Activated T-cell treated with anti-CD3 and anti-CD28 coated beads, Interleukin-2, amount 50 U/mL, for 4 hours (primary cell): ENCODE measurements around the gene DEGS1. TPM values are rescaled to one million over a fixed set of nuclear protein-coding genes. Genes with fewer than 3 reads are reported as not detected.

Source experiments
- ATAC-seq, 2 donors: fragments of 200-7000 bp; cut with Tn5 transposase; one replicate each; pipeline ENCODE4 v1.10.0; 2021
- DNase-seq: peaks from one replicate; pipeline ENCODE4 v3.0.0-alpha.2; 2020
- H3K27me3 Mint-ChIP-seq: one replicate; pipeline ENCODE4 v1.8.0; 2021; ENCODE audit warnings: low read depth, mixed read lengths
- H3K36me3 Mint-ChIP-seq: one replicate; pipeline ENCODE4 v1.8.0; 2022; ENCODE audit warnings: mixed read lengths; ENCODE audit not compliant: insufficient read depth
- H3K4me1 Mint-ChIP-seq: one replicate; pipeline ENCODE4 v1.8.0; 2021; ENCODE audit warnings: low read depth, mixed read lengths
- H3K4me3 Mint-ChIP-seq: one replicate; pipeline ENCODE4 v1.8.0; 2021; ENCODE audit warnings: mild to moderate bottlenecking, moderate library complexity, mixed read lengths
- H3K9me3 Mint-ChIP-seq: one replicate; pipeline ENCODE4 v1.8.0; 2021; ENCODE audit warnings: mixed read lengths
- total RNA-seq, 3 donors: library from RNA; stranded (reverse); gene quantifications; one replicate each; pipeline ENCODE4 v1.2.1, GENCODE V29; 2021

Gene DEGS1
- total RNA-seq, 3 donors from 2014 or later: 33.5 to 40.1 (median 34.6) TPM

- Mint-ChIP-seq H3K4me3 (no peak overlapping the region), H3K36me3 (no peaks in the 10 kb centered on the region), H3K4me1 (peaks cover 30% of the 10 kb centered on the region), H3K27me3 (no peaks in the 10 kb centered on the region), H3K9me3 (no peaks in the 10 kb centered on the region)
- ATAC-seq: no peak
- DNase-seq: no peak
Measured at GRCh38 chr1:224170343-224170742, 12.7 kb upstream of the DEGS1 start.

- peak; percentile 13 for DNase-seq
- peak in 1 of 2 donors; percentile 20 for ATAC-seq
- Mint-ChIP-seq H3K36me3 (no peaks in the 10 kb centered on the region), H3K9me3 (no peaks in the 10 kb centered on the region), H3K4me3 (no peak overlapping the region), H3K4me1 (peaks cover 32% of the 10 kb centered on the region), H3K27me3 (no peaks in the 10 kb centered on the region)
Measured at GRCh38 chr1:224170748-224171478, 12.1 kb upstream of the DEGS1 start.

- no peaks in the 10 kb centered on the region for H3K36me3 Mint-ChIP-seq
- DNase-seq: no peak
- H3K27me3 Mint-ChIP-seq: no peaks in the 10 kb centered on the region
- ATAC-seq: no peak
- peaks cover 32% of the 10 kb centered on the region for H3K4me1 Mint-ChIP-seq
- H3K9me3 Mint-ChIP-seq: no peaks in the 10 kb centered on the region
- no peak overlapping the region for H3K4me3 Mint-ChIP-seq
Measured at GRCh38 chr1:224172229-224172628, 10.8 kb upstream of the DEGS1 start.

- no peak overlapping the region for H3K4me3 Mint-ChIP-seq
- ATAC-seq (no peak), DNase-seq (no peak)
- H3K9me3 Mint-ChIP-seq: no peaks in the 10 kb centered on the region
- no peaks in the 10 kb centered on the region for H3K27me3 Mint-ChIP-seq
- H3K4me1 Mint-ChIP-seq: peaks cover 31% of the 10 kb centered on the region
- no peaks in the 10 kb centered on the region for H3K36me3 Mint-ChIP-seq
Measured at GRCh38 chr1:224173523-224173922, 9.5 kb upstream of the DEGS1 start.

DNA sequence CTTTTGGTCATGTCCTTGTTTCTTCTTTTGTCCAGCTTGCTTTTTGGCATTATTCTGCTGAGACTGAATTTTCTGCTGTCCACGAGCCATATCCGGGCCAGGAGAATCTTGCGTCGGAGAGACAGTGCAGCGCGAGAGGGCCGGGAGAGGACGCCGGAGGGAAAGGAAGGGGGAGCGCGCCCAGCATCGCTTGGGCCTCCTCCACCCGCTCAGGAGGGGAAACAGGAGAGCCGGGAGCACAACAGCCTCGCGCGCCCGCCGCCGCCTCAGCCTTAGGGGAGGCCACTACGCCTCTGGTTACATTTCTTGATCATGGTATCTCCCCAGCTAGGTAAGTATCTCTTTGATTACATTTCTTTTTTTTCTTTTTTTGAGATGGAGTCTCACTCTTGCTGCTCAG lies 7.4 kb upstream of the DEGS1 start:
- ATAC-seq (peak; percentile 37 to 38), DNase-seq (no peak)
- no peak overlapping the region for H3K4me3 Mint-ChIP-seq
- H3K36me3 Mint-ChIP-seq: no peaks in the 10 kb centered on the region
- H3K9me3 Mint-ChIP-seq: no peaks in the 10 kb centered on the region
- H3K27me3 Mint-ChIP-seq: no peaks in the 10 kb centered on the region
- H3K4me1 Mint-ChIP-seq: peaks cover 10% of the 10 kb centered on the region

- Mint-ChIP-seq H3K4me1 (peaks cover 17% of the 10 kb centered on the region), H3K27me3 (no peaks in the 10 kb centered on the region), H3K9me3 (no peaks in the 10 kb centered on the region), H3K36me3 (no peaks in the 10 kb centered on the region), H3K4me3 (no peak overlapping the region)
- ATAC-seq: no peak
- no peak for DNase-seq
Measured at GRCh38 chr1:224177356-224177999, 5.6 kb upstream of the DEGS1 start.

GRCh38 chr1:224178894-224179293 lies 4.1 kb upstream of the DEGS1 start:
- no peaks in the 10 kb centered on the region for H3K9me3 Mint-ChIP-seq
- H3K27me3 Mint-ChIP-seq: no peaks in the 10 kb centered on the region
- H3K4me1 Mint-ChIP-seq: peaks cover 19% of the 10 kb centered on the region
- H3K4me3 Mint-ChIP-seq: no peak overlapping the region
- DNase-seq (no peak), ATAC-seq (no peak)
- no peaks in the 10 kb centered on the region for H3K36me3 Mint-ChIP-seq

- peaks cover 2% of the 10 kb centered on the region for H3K36me3 Mint-ChIP-seq
- ATAC-seq (no peak), DNase-seq (no peak)
- H3K9me3 Mint-ChIP-seq: no peaks in the 10 kb centered on the region
- peaks cover 37% of the 10 kb centered on the region for H3K4me1 Mint-ChIP-seq
- no peak overlapping the region for H3K4me3 Mint-ChIP-seq
- no peaks in the 10 kb centered on the region for H3K27me3 Mint-ChIP-seq
Measured at GRCh38 chr1:224180783-224181452, 2.1 kb upstream of the DEGS1 start.

- H3K27me3 Mint-ChIP-seq: no peaks in the 10 kb centered on the region
- DNase-seq (no peak), ATAC-seq (no peak)
- peaks cover 37% of the 10 kb centered on the region for H3K4me1 Mint-ChIP-seq
- H3K9me3 Mint-ChIP-seq: no peaks in the 10 kb centered on the region
- H3K36me3 Mint-ChIP-seq: peaks cover 2% of the 10 kb centered on the region
- peak overlapping the region; percentile 82 for H3K4me3 Mint-ChIP-seq
Measured at GRCh38 chr1:224181453-224181810, 1.6 kb upstream of the DEGS1 start.

DNA sequence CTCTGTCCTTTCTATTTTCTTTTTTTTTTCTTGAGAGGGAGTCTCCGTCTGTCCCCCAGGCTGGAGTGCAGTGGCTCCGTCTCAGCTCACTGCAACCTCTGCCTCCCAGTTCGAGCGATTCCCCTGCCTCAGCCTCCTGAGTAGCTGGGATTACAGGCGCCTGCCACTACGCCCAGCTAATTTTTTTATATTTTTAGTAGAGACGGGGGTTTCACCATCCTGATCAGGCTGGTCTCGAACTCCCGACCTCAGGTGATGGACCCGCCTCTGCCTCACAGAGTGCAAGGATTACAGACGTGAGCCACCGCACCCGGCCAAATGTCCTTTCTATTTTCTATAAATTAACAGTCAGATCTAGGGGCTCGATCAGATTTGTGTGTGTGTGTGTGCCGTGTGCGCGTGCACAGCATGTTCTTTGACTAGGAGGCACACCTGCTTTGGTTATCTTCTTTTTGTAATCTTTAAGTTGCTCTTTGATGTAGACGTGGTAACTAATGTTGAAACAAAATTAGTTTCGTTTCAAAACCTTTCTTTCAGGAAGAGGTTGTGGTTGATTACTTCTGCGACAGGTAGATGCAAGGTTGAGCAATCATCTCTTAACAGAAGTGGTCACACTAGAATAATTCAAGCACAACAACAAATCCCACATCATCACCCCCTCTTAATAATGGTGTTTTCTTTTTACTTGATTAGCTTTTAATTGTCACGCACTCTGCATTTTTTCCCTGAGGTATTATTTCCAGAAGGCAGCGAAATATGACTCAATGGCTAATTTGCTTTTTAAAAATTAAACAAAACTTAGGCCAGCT lies 779 bp upstream of the DEGS1 start:
- DNase-seq (peak; percentile 12), ATAC-seq (peak; percentile 33 to 41)
- H3K9me3 Mint-ChIP-seq: no peaks in the 10 kb centered on the region
- H3K4me1 Mint-ChIP-seq: peaks cover 43% of the 10 kb centered on the region
- H3K4me3 Mint-ChIP-seq: peak overlapping the region; percentile 82
- H3K27me3 Mint-ChIP-seq: no peaks in the 10 kb centered on the region
- H3K36me3 Mint-ChIP-seq: peaks cover 2% of the 10 kb centered on the region

- DNase-seq: peak; percentile 49
- H3K4me3 Mint-ChIP-seq: peak overlapping the region; percentile 91
- peaks cover 49% of the 10 kb centered on the region for H3K4me1 Mint-ChIP-seq
- peak; percentile 62 to 64 for ATAC-seq
- H3K9me3 Mint-ChIP-seq: peaks cover 3% of the 10 kb centered on the region
- H3K27me3 Mint-ChIP-seq: no peaks in the 10 kb centered on the region
- peaks cover 7% of the 10 kb centered on the region for H3K36me3 Mint-ChIP-seq
Measured at GRCh38 chr1:224183591-224184312, 712 bp downstream of the DEGS1 start.

- DNase-seq: no peak
- H3K27me3 Mint-ChIP-seq: no peaks in the 10 kb centered on the region
- peaks cover 3% of the 10 kb centered on the region for H3K9me3 Mint-ChIP-seq
- peak overlapping the region; percentile 91 for H3K4me3 Mint-ChIP-seq
- peaks cover 13% of the 10 kb centered on the region for H3K36me3 Mint-ChIP-seq
- no peak for ATAC-seq
- H3K4me1 Mint-ChIP-seq: peaks cover 57% of the 10 kb centered on the region
Measured at GRCh38 chr1:224185208-224185607, 2.2 kb downstream of the DEGS1 start.

- Mint-ChIP-seq H3K36me3 (peaks cover 19% of the 10 kb centered on the region), H3K4me3 (peak overlapping the region; percentile 16), H3K4me1 (peaks cover 45% of the 10 kb centered on the region), H3K27me3 (no peaks in the 10 kb centered on the region), H3K9me3 (peaks cover 3% of the 10 kb centered on the region)
- DNase-seq (no peak), ATAC-seq (peak; percentile 35 to 38)
Measured at GRCh38 chr1:224188286-224188685, 5.2 kb downstream of the DEGS1 start.

- Mint-ChIP-seq H3K27me3 (no peaks in the 10 kb centered on the region), H3K36me3 (peaks cover 27% of the 10 kb centered on the region), H3K9me3 (peaks cover 3% of the 10 kb centered on the region), H3K4me1 (peaks cover 38% of the 10 kb centered on the region), H3K4me3 (no peak overlapping the region)
- no peak for DNase-seq
- ATAC-seq: no peak
Measured at GRCh38 chr1:224189561-224189960, 6.5 kb downstream of the DEGS1 start.
